CD4-positive, alpha-beta memory T cell (primary cell): ENCODE measurements around the gene KIRREL2. TPM values are rescaled to one million over a fixed set of nuclear protein-coding genes. Genes with fewer than 3 reads are reported as not detected.

Source experiments
- CTCF ChIA-PET: fragments of 350-600 bp; sonication (Branson Sonifier 250); formaldehyde crosslinking; loops from one replicate; lab custom pipeline; 2021; ENCODE audit warnings: inconsistent platforms; ENCODE audit not compliant: partially characterized antibody; lab: Charles Lee
- POLR2A ChIA-PET: fragments of 350-600 bp; sonication (Branson Sonifier 250); formaldehyde crosslinking; loops from one replicate; lab custom pipeline; 2021; ENCODE audit not compliant: partially characterized antibody; lab: Charles Lee
- DNase-seq, 5 donors: peaks; one replicate each; pipeline versions ENCODE4 v3.0.0 to v3.0.0-alpha.2; 2020 to 2022; ENCODE audit warnings: mixed read lengths in 1 of 5
- H3K27ac ChIP-seq: one replicate; pipeline ENCODE4 v1.7.0; 2013; ENCODE audit warnings: low read depth, low read length
- H3K27me3 ChIP-seq: 2 replicates; pipeline ENCODE4 v1.7.0; 2013; ENCODE audit warnings: mild to moderate bottlenecking, low read length, moderate library complexity; ENCODE audit not compliant: insufficient read depth
- H3K36me3 ChIP-seq: 2 replicates; pipeline ENCODE4 v1.7.0; 2013; ENCODE audit warnings: mild to moderate bottlenecking, low read length, moderate library complexity; ENCODE audit not compliant: insufficient read depth
- H3K4me1 ChIP-seq: 2 replicates; pipeline ENCODE4 v1.7.0; 2013; ENCODE audit warnings: mild to moderate bottlenecking, low read length, moderate library complexity; ENCODE audit not compliant: insufficient read depth
- H3K4me3 ChIP-seq, 2 donors: one replicate each; pipeline ENCODE4 v1.7.0; 2013; ENCODE audit warnings: low read length in 2 of 2, mild to moderate bottlenecking in 1 of 2
- H3K9me3 ChIP-seq, 2 donors: one replicate each; pipeline ENCODE4 v1.7.0; 2013; ENCODE audit warnings: low read length in 2 of 2, control low read depth in 1 of 2; ENCODE audit not compliant: control insufficient read depth in 1 of 2
- H3K27ac Mint-ChIP-seq, 7 donors: one replicate each; pipeline ENCODE4 v1.8.0; 2020 to 2021; ENCODE audit warnings: mixed read lengths in 7 of 7, mild to moderate bottlenecking in 6 of 7, inconsistent platforms in 3 of 7, moderate library complexity in 3 of 7
- H3K27me3 Mint-ChIP-seq, 2 donors: one replicate each; pipeline ENCODE4 v1.8.0; 2020 to 2021; ENCODE audit warnings: mixed read lengths in 2 of 2
- H3K36me3 Mint-ChIP-seq, 2 donors: one replicate each; pipeline ENCODE4 v1.8.0; 2020 to 2021; ENCODE audit warnings: mixed read lengths in 2 of 2, inconsistent platforms in 1 of 2, mild to moderate bottlenecking in 1 of 2
- H3K4me1 Mint-ChIP-seq, 4 donors: one replicate each; pipeline ENCODE4 v1.8.0; 2020 to 2021; ENCODE audit warnings: mixed read lengths in 4 of 4, mild to moderate bottlenecking in 1 of 4
- H3K4me3 Mint-ChIP-seq, 8 donors: one replicate each; pipeline ENCODE4 v1.8.0; 2020 to 2021; ENCODE audit warnings: mixed read lengths in 8 of 8, mild to moderate bottlenecking in 7 of 8, moderate library complexity in 6 of 8, inconsistent platforms in 3 of 8
- H3K9me3 Mint-ChIP-seq, 8 donors: one replicate each; pipeline ENCODE4 v1.8.0; 2020 to 2021; ENCODE audit warnings: mixed read lengths in 8 of 8, mild to moderate bottlenecking in 5 of 8, inconsistent platforms in 3 of 8, moderate library complexity in 1 of 8
- intact Hi-C: fragments of 100-400 bp; cut with micrococcal nuclease; formaldehyde crosslinking; loops from one replicate; pipeline ENCODE4 v1.15.1; 2023
- polyA plus RNA-seq, 2 donors: library from polyadenylated mRNA; unstranded; fragments of 300-500 nt; fragmentation: Illumina TruSeq; gene quantifications; one replicate each; pipeline ENCODE4 v1.2.3, GENCODE V29; 2021
- total RNA-seq, 2 experiments: library from RNA; stranded (reverse); gene quantifications; one replicate each; pipeline ENCODE4 v1.2.3, GENCODE V29; 2021

KIRREL2 gene
- total and polyA plus RNA-seq, 4 experiments from 2014 or later = 0.08 TPM; not detected in 3

DNA sequence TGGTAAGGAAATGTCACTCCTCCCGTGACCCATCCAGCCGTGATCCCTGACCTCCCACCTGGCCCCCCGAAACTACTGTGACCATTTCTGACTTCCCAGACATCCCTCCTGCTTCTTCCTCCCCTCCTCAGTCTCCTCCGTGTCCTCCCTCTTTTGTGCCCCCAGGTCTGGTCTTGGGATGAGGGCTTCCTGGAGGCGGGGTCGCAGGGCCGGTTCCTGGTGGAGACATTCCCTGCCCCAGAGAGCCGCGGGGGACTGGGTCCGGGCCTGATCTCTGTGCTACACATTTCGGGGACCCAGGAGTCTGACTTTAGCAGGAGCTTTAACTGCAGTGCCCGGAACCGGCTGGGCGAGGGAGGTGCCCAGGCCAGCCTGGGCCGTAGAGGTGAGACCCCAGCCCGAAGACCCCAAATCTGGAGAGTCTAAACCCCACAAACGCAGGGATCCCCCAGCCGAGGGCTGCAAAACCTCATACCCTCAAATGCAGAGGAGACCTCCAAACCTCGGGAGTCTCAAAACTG, 5.0 kb downstream of the KIRREL2 start:
- ChIA-PET CTCF (no interaction called here), POLR2A (no interaction called here)
- H3K9me3 Mint-ChIP-seq = no peaks in the 10 kb centered on the region
- intact Hi-C loops = no loop called here
- Histone ChIP-seq H3K4me3 (no peak overlapping the region), H3K9me3 (no peaks in the 10 kb centered on the region), H3K27ac (no peak overlapping the region), H3K27me3 (peaks cover 11% of the 10 kb centered on the region), H3K4me1 (peaks cover 7% of the 10 kb centered on the region), H3K36me3 (no peaks in the 10 kb centered on the region)
- H3K4me3 Mint-ChIP-seq = no peak overlapping the region
- H3K27me3 Mint-ChIP-seq = peaks cover 29 to 43% of the 10 kb centered on the region in 2 donors
- no peak for DNase-seq
- H3K4me1 Mint-ChIP-seq = peaks cover 0 to 19% (median 3%) of the 10 kb centered on the region in 4 donors
- H3K27ac Mint-ChIP-seq = no peak overlapping the region
- H3K36me3 Mint-ChIP-seq = no peaks in the 10 kb centered on the region

- ChIA-PET CTCF (no interaction called here), POLR2A (no interaction called here)
- Mint-ChIP-seq H3K9me3 (no peaks in the 10 kb centered on the region), H3K27me3 (peaks cover 30 to 40% of the 10 kb centered on the region in 2 donors), H3K36me3 (no peaks in the 10 kb centered on the region), H3K27ac (no peak overlapping the region), H3K4me3 (no peak overlapping the region), H3K4me1 (peaks cover under 1 to 11% (median 2%) of the 10 kb centered on the region in 4 donors)
- no peaks in the 10 kb centered on the region for H3K4me1 ChIP-seq
- H3K4me3 ChIP-seq = no peak overlapping the region
- H3K27ac ChIP-seq = no peak overlapping the region
- H3K9me3 ChIP-seq = no peaks in the 10 kb centered on the region
- peaks cover 11% of the 10 kb centered on the region for H3K27me3 ChIP-seq
- intact Hi-C loops = no loop called here
- no peaks in the 10 kb centered on the region for H3K36me3 ChIP-seq
- DNase-seq = no peak
These were observed 5.8 kb downstream of the KIRREL2 start for GRCh38 chr19:35862528-35862927.

GRCh38 chr19:35863018-35863417, 6.3 kb downstream of the KIRREL2 start:
- Mint-ChIP-seq H3K4me3 (no peak overlapping the region), H3K4me1 (peaks cover 0 to 9% (median 5%) of the 10 kb centered on the region in 4 donors), H3K9me3 (no peaks in the 10 kb centered on the region), H3K27ac (no peak overlapping the region), H3K27me3 (peaks cover 30 to 43% of the 10 kb centered on the region in 2 donors), H3K36me3 (no peaks in the 10 kb centered on the region)
- Histone ChIP-seq H3K4me3 (no peak overlapping the region), H3K9me3 (no peaks in the 10 kb centered on the region), H3K36me3 (no peaks in the 10 kb centered on the region), H3K27ac (no peak overlapping the region), H3K4me1 (peaks cover 2% of the 10 kb centered on the region), H3K27me3 (peaks cover 11% of the 10 kb centered on the region)
- POLR2A ChIA-PET = no interaction called here
- CTCF ChIA-PET = no interaction called here
- intact Hi-C loops = no loop called here
- no peak for DNase-seq

GRCh38 chr19:35868172-35868822, 11.6 kb downstream of the KIRREL2 start, which contains the start of gene APLP1:
APLP1 (plus strand) TSS chr19:35868574; CDS start chr19:35868637, 63 bp downstream.
- peaks cover 22 to 37% of the 10 kb centered on the region in 2 donors for H3K27me3 Mint-ChIP-seq
- H3K27ac Mint-ChIP-seq = peak within 1 kb of the TSS in 2 of 7 donors; percentile 43 to 57
- intact Hi-C loops = no loop called here
- Histone ChIP-seq H3K9me3 (no peaks in the 10 kb centered on the region), H3K36me3 (no peaks in the 10 kb centered on the region), H3K4me1 (peaks cover 24% of the 10 kb centered on the region), H3K27ac (no peak within 1 kb of the TSS), H3K4me3 (peak within 1 kb of the TSS in 1 of 2 donors; percentile 17), H3K27me3 (peaks cover 4% of the 10 kb centered on the region)
- peak; percentile 50 to 57 (median 53) for DNase-seq
- ChIA-PET CTCF (interaction anchor here (1.1 kb wide), 2 partner anchors 63 to 174 kb away, joined by 3 read pairs; no protein-coding TSS in a partner anchor), POLR2A (interaction anchor here (0.9 to 1.6 kb wide), 4 partner anchors 14 to 185 kb away, joined by 3 to 4 read pairs (median 3); no protein-coding TSS in a partner anchor)
- H3K9me3 Mint-ChIP-seq = no peaks in the 10 kb centered on the region
- peaks cover 10 to 25% (median 13%) of the 10 kb centered on the region in 4 donors for H3K4me1 Mint-ChIP-seq
- no peaks in the 10 kb centered on the region for H3K36me3 Mint-ChIP-seq
- peak within 1 kb of the TSS; percentile 61 to 81 (median 68) for H3K4me3 Mint-ChIP-seq

DNA sequence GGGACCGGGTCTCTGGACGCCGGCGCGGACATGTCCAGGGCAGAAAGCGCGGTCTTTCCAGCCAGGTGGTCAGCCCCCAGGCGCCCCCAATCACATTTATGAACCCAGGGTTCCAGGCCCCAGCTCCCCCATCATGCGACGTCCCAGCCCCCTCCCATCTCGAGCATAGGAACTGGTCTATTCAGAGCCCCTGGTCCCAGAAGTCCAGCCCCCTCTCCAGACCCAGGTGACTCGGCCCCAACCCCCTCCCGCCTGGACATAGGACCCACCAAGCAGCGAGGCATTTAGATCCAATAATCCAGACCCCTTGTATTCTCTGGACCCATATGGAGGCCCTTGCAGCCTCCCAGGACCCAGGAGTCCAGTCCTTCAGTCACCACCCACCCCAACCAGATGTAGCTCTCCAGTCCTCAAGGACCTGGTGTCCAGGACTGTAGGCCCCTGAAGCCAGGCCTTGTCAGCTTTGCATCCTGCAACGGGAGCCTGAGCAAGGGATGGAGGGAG, 12.2 kb downstream of the KIRREL2 start:
- H3K36me3 Mint-ChIP-seq = no peaks in the 10 kb centered on the region
- CTCF ChIA-PET = interaction anchor here (1.1 kb wide), 1 partner anchor 62 kb away, joined by 3 read pairs; no protein-coding TSS in a partner anchor
- H3K36me3 ChIP-seq = no peaks in the 10 kb centered on the region
- H3K4me1 ChIP-seq = peaks cover 24% of the 10 kb centered on the region
- no peaks in the 10 kb centered on the region for H3K9me3 Mint-ChIP-seq
- H3K27ac Mint-ChIP-seq = peak overlapping the region in 2 of 7 donors; percentile 43 to 57
- intact Hi-C loops = no loop called here
- H3K27me3 ChIP-seq = peaks cover 4% of the 10 kb centered on the region
- POLR2A ChIA-PET = interaction anchor here (0.9 to 1.6 kb wide), 5 partner anchors 13 to 185 kb away, joined by 3 to 4 read pairs (median 3); no protein-coding TSS in a partner anchor
- peaks cover 22 to 40% of the 10 kb centered on the region in 2 donors for H3K27me3 Mint-ChIP-seq
- DNase-seq = no peak
- H3K4me3 Mint-ChIP-seq = peak overlapping the region in 7 of 8 donors; percentile 61 to 81 (median 66)
- H3K9me3 ChIP-seq = no peaks in the 10 kb centered on the region
- peaks cover 10 to 25% (median 13%) of the 10 kb centered on the region in 4 donors for H3K4me1 Mint-ChIP-seq
- no peak overlapping the region for H3K27ac ChIP-seq
- H3K4me3 ChIP-seq = peak overlapping the region in 1 of 2 donors; percentile 17

DNA sequence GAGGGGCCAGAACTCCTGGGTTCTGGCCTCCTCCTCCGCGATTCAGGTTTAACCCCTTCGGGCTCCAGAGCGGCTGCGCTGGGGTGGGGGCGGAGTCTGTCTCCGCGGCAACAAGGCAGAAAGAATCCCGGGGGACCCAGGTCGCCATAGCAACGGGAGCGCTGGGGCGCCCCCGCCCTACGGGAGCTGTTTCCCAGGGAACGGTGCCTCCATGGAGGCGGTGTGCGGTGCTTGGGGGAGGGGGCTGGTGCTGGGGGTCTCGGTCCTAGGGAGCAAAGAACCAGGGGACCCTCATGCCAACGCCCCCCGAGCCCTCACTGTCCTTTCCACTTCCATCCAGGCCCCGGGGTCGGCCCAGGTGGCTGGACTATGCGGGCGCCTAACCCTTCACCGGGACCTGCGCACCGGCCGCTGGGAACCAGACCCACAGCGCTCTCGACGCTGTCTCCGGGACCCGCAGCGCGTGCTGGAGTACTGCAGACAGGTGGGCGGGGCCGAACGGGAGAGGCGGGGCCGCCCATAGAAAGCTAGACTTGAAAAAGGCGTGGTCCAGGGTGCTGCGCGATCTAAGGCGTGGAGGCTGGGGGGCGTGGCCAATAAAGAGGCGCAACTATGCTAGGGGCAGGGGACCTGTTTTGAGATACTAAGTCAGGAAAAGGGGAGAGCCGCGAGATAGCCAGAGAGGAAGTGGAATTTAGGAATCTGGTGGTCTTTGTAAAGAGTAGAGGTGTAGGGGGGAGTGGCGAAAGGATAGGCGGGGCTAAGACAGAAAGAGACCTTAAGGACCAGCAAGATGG, 12.8 kb downstream of the KIRREL2 start:
- H3K27ac ChIP-seq = no peak overlapping the region
- Mint-ChIP-seq H3K4me1 (peaks cover 10 to 25% (median 13%) of the 10 kb centered on the region in 4 donors), H3K4me3 (peak overlapping the region; percentile 66 to 89 (median 74)), H3K27me3 (peaks cover 22 to 41% of the 10 kb centered on the region in 2 donors), H3K36me3 (no peaks in the 10 kb centered on the region), H3K27ac (peak overlapping the region in 5 of 7 donors; percentile 73 to 77 (median 74)), H3K9me3 (no peaks in the 10 kb centered on the region)
- peak overlapping the region in 1 of 2 donors; percentile 24 for H3K4me3 ChIP-seq
- H3K4me1 ChIP-seq = peaks cover 24% of the 10 kb centered on the region
- ChIA-PET CTCF (interaction anchor here (0.9 kb wide), 1 partner anchor 61 kb away, joined by 3 read pairs; no protein-coding TSS in a partner anchor), POLR2A (interaction anchor here (0.9 to 1.2 kb wide), 4 partner anchors 12 to 60 kb away, joined by 3 to 4 read pairs (median 3); no protein-coding TSS in a partner anchor)
- H3K9me3 ChIP-seq = no peaks in the 10 kb centered on the region
- peak; percentile 74 to 88 (median 81) for DNase-seq
- intact Hi-C loops = no loop called here
- peaks cover 4% of the 10 kb centered on the region for H3K27me3 ChIP-seq
- H3K36me3 ChIP-seq = no peaks in the 10 kb centered on the region
